HepG2 (cell line): Measurements from ENCODE around the gene DPH1. TPM values are rescaled to one million over a fixed set of nuclear protein-coding genes. Genes with fewer than 3 reads are reported as not detected.

Experiments
- ATAC-seq: fragments of 200-7000 bp; cut with Tn5 transposase; 3 replicates; pipeline ENCODE4 v1.9.1; 2020; ENCODE audit warnings: mild to moderate bottlenecking, moderate library complexity
- BruUV-seq: library from RNA; stranded (reverse); fragments of 400-500 nt; replicated peaks from 2 replicates; lab custom pipeline; 2021; lab: Mats Ljungman, UMichigan
- CTCF ChIA-PET: fragments of 300-600 bp; formaldehyde crosslinking; extraction: SDS; loops from one replicate; lab custom pipeline; 2021; ENCODE audit warnings: low total read pairs, inconsistent platforms, low intra/inter-chr PET ratio; lab: Yijun Ruan, JAX
- POLR2A ChIA-PET: fragments of 350-600 bp; sonication (Branson Sonifier 250); formaldehyde crosslinking; loops from one replicate; lab custom pipeline; 2020; ENCODE audit warnings: antibody characterized with exemption, inconsistent platforms; lab: Yijun Ruan, JAX
- DNase-seq: peaks from one replicate; pipeline ENCODE4 v3.0.0-alpha.2; 2015; ENCODE audit warnings: low spot score
- FAIRE-seq: peaks from 3 replicates; lab custom pipeline; 2011; peaks lifted over from hg19 to GRCh38; lab: Jason Lieb, UNC
- H2AFZ ChIP-seq: one replicate; pipeline ENCODE4 v1.6.1; 2011; ENCODE audit warnings: low read length, inconsistent platforms
- H3K27ac ChIP-seq: fragments of 300-600 bp; 3 replicates; pipeline ENCODE4 v1.8.0; 2011; ENCODE audit warnings: mixed run types, mild to moderate bottlenecking, mixed read lengths, low read length, inconsistent platforms; ENCODE audit not compliant: insufficient read depth; ENCODE audit errors: extremely low read length
- H3K27me3 ChIP-seq, 2 experiments: fragments of 200-600 bp in 1 of 2; 2 replicates in 1 of 2; 3 replicates in 1 of 2; pipeline versions ENCODE4 v1.6.0 to v1.8.0; 2011; ENCODE audit warnings: low read length in 2 of 2, mild to moderate bottlenecking in 2 of 2, moderate library complexity in 2 of 2, inconsistent platforms in 1 of 2; ENCODE audit not compliant: insufficient read depth in 2 of 2, control insufficient read depth in 1 of 2
- H3K36me3 ChIP-seq, 2 experiments: fragments of 200-600 bp in 1 of 2; replicated peaks in 1 of 2; 2 replicates in 1 of 2; 3 replicates in 1 of 2; pipeline versions ENCODE4 v1.5.1 to v1.8.0; 2011; ENCODE audit warnings: low read length in 2 of 2, inconsistent platforms in 1 of 2; ENCODE audit not compliant: insufficient read depth in 2 of 2, control insufficient read depth in 1 of 2
- H3K4me1 ChIP-seq: 2 replicates; pipeline ENCODE4 v1.5.1; 2012; ENCODE audit warnings: low read length, inconsistent platforms; ENCODE audit not compliant: insufficient read depth
- H3K4me2 ChIP-seq: 2 replicates; pipeline ENCODE4 v1.6.0; 2011; ENCODE audit warnings: low read depth, low read length, inconsistent platforms
- H3K4me3 ChIP-seq, 3 experiments: fragments of 200-600 bp in 1 of 3; sonication (generic), shearing (Covaris generic) in 1 of 3; replicated peaks in 1 of 3; 2 replicates each; pipeline ENCODE4 v1.5.1; 2011 to 2016; ENCODE audit warnings: low read length in 3 of 3, inconsistent platforms in 2 of 3, low read depth in 2 of 3, mild to moderate bottlenecking in 2 of 3, control low read depth in 1 of 3, mixed read lengths in 1 of 3; ENCODE audit not compliant: insufficient read depth in 1 of 3
- H3K79me2 ChIP-seq: one replicate; pipeline ENCODE4 v1.6.1; 2011; ENCODE audit warnings: low read length, inconsistent platforms; ENCODE audit not compliant: insufficient read depth
- H3K9ac ChIP-seq: 2 replicates; pipeline ENCODE4 v1.6.0; 2011; ENCODE audit warnings: mild to moderate bottlenecking, low read depth, low read length, inconsistent platforms; ENCODE audit not compliant: insufficient read depth
- H3K9me3 ChIP-seq: 2 replicates; pipeline ENCODE4 v1.5.1; 2012; ENCODE audit warnings: mild to moderate bottlenecking, low read length
- H4K20me1 ChIP-seq: 2 replicates; pipeline ENCODE4 v1.6.0; 2011; ENCODE audit warnings: inconsistent platforms, mild to moderate bottlenecking, low read length, moderate library complexity; ENCODE audit not compliant: insufficient read depth
- FOXC1 ChIP-seq: sonication (generic); formaldehyde crosslinking; IDR thresholded peaks from 2 replicates; pipeline ENCODE4 v1.8.0; 2022; ENCODE audit warnings: mild to moderate bottlenecking, missing genetic modification reagents, borderline replicate concordance
- MIER2 ChIP-seq: IDR thresholded peaks from 2 replicates; pipeline ENCODE4 v1.6.1; 2016; ENCODE audit warnings: missing biosample characterization, missing genetic modification reagents
- MZF1 ChIP-seq: sonication (generic); formaldehyde crosslinking; IDR thresholded peaks from 2 replicates; pipeline ENCODE4 v1.8.1; 2023; ENCODE audit warnings: mild to moderate bottlenecking, missing genetic modification reagents, borderline replicate concordance
- PAF1 ChIP-seq: IDR thresholded peaks from 2 replicates; pipeline ENCODE4 v1.6.1; 2016; ENCODE audit warnings: missing genetic modification reagents, missing compliant biosample characterization
- RAD21 ChIP-seq: fragments of 450-650 bp; formaldehyde crosslinking; IDR thresholded peaks from 2 replicates; pipeline ENCODE4 v1.5.0; 2020; ENCODE audit warnings: mild to moderate bottlenecking
- SRY ChIP-seq: sonication (generic); formaldehyde crosslinking; IDR thresholded peaks from 2 replicates; pipeline ENCODE4 v1.8.0; 2022; ENCODE audit warnings: mild to moderate bottlenecking, missing genetic modification reagents
- TEF ChIP-seq: sonication (generic); formaldehyde crosslinking; IDR thresholded peaks from 2 replicates; pipeline ENCODE4 v1.5.0; 2020; ENCODE audit warnings: missing genetic modification reagents
- ZNF121 ChIP-seq: sonication (generic); formaldehyde crosslinking; IDR thresholded peaks from 2 replicates; pipeline ENCODE4 v1.5.0; 2020; ENCODE audit warnings: mild to moderate bottlenecking, missing genetic modification reagents
- ZNF614 ChIP-seq: IDR thresholded peaks from 2 replicates; pipeline ENCODE4 v1.6.1; 2018; ENCODE audit warnings: missing biosample characterization, missing genetic modification reagents, inconsistent platforms, borderline replicate concordance
- ZNF83 ChIP-seq: sonication (generic); formaldehyde crosslinking; IDR thresholded peaks from 2 replicates; pipeline ENCODE4 v1.4.0; 2020; ENCODE audit warnings: missing genetic modification reagents, mild to moderate bottlenecking, borderline replicate concordance
- WGBS: methylation state at CpG from one replicate; pipeline ENCODE4 v1.1.6; 2017; ENCODE audit warnings: low lambda C conversion rate; 5-methylcytosine and 5-hydroxymethylcytosine counted together
- in situ Hi-C: cut with HindIII; loops from 2 replicates; pipeline ENCODE4 v1.10.0; 2017; ENCODE audit warnings: low pct_unique_long_range_greater_than_20kb; ENCODE audit not compliant: extremely low pct_ligation_motif_present
- intact Hi-C: fragments of 100-400 bp; cut with micrococcal nuclease; formaldehyde crosslinking; loops from one replicate; pipeline ENCODE4 v1.10.0; 2022; ENCODE audit not compliant: unreplicated experiment
- polyA plus RNA-seq, 8 experiments: library from polyadenylated mRNA; depleted of rRNA in 3 of 8; stranded (reverse) in 7 of 8; unstranded in 1 of 8; fragments of >200 nt; fragmentation: Illumina TruSeq in 4 of 8; extraction: Trizol in 4 of 8; gene quantifications; 2 replicates each; pipeline versions ENCODE4 v1.2.1 to v1.2.3, GENCODE V29; 2011 to 2016; ENCODE audit warnings: low read depth in 4 of 8, missing spikeins in 1 of 8, mixed read lengths in 1 of 8; ENCODE audit not compliant: insufficient read depth in 1 of 8
- total RNA-seq, 5 experiments: library from RNA; depleted of rRNA; stranded (reverse); fragments of >200 nt; fragmentation: Illumina TruSeq; extraction: Trizol; gene quantifications; 2 replicates each; pipeline ENCODE4 v1.2.3, GENCODE V29; 2016; ENCODE audit warnings: low read depth in 1 of 5
- TF ChIP-seq, protein P1 (sequence below): sonication (generic); formaldehyde crosslinking; IDR thresholded peaks from 2 replicates; pipeline ENCODE4 v1.4.0; 2020; ENCODE audit warnings: mild to moderate bottlenecking, missing genetic modification reagents
- TF ChIP-seq, protein P2 (sequence below): IDR thresholded peaks from 2 replicates; pipeline ENCODE4 v1.6.1; 2016; ENCODE audit warnings: control low read depth

DPH1 gene
- total and polyA plus RNA-seq, 2 of the 13 experiments (the other 11 are each of a cell fraction or from before 2014, with no cell fraction given), result 25.3 to 42.8 TPM

GRCh38 chr17:1994707-1995106, 35.2 kb upstream of the DPH1 start:
- Histone ChIP-seq H3K4me2 (peak overlapping the region; percentile 83), H3K9ac (no peak overlapping the region), H3K4me3 (0 out of 6 replicates have a peak overlapping the region, but pooled peaks of 2 of the 3 experiments have one; percentile 3 to 66), H3K9me3 (no peaks in the 10 kb centered on the region), H3K27ac (no peak overlapping the region), H3K36me3 (no peaks in the 10 kb centered on the region), H3K4me1 (peaks cover 60% of the 10 kb centered on the region), H3K79me2 (no peaks in the 10 kb centered on the region), H2AFZ (no peak overlapping the region), H3K27me3 (peaks cover 0 to 24% of the 10 kb centered on the region in 2 experiments; a peak in 2 of 5 replicates), H4K20me1 (no peaks in the 10 kb centered on the region)
- ChIA-PET POLR2A (interaction anchor here (0.6 to 2.4 kb wide), 9 partner anchors 15 to 610 kb away, joined by 3 to 10 read pairs (median 4); no protein-coding TSS in a partner anchor), CTCF (no interaction called here)
- ATAC-seq (no peak), FAIRE-seq (no peak), DNase-seq (no peak)
- 88% methylated on average over 4 of the region's 4 CpGs for WGBS
- in situ Hi-C loops (no loop called here), intact Hi-C loops (no loop called here)
- TF ChIP-seq PAF1 (CRISPR knock-in tag) (no peak), ZNF121 (CRISPR knock-in tag) (peak; percentile 74; the same call in 1 of the 2 replicates)
- TF ChIP-seq, protein P1, sequence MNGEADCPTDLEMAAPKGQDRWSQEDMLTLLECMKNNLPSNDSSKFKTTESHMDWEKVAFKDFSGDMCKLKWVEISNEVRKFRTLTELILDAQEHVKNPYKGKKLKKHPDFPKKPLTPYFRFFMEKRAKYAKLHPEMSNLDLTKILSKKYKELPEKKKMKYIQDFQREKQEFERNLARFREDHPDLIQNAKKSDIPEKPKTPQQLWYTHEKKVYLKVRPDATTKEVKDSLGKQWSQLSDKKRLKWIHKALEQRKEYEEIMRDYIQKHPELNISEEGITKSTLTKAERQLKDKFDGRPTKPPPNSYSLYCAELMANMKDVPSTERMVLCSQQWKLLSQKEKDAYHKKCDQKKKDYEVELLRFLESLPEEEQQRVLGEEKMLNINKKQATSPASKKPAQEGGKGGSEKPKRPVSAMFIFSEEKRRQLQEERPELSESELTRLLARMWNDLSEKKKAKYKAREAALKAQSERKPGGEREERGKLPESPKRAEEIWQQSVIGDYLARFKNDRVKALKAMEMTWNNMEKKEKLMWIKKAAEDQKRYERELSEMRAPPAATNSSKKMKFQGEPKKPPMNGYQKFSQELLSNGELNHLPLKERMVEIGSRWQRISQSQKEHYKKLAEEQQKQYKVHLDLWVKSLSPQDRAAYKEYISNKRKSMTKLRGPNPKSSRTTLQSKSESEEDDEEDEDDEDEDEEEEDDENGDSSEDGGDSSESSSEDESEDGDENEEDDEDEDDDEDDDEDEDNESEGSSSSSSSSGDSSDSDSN (CRISPR knock-in tag), result 0 out of 2 replicates have a peak, but pooled peaks have one; percentile 3
- no TSS peak for BruUV-seq

- peaks cover 0 to 24% of the 10 kb centered on the region in 2 experiments; a peak in 2 of 5 replicates for H3K27me3 ChIP-seq
- no peak overlapping the region for H3K27ac ChIP-seq
- H3K79me2 ChIP-seq, result no peaks in the 10 kb centered on the region
- H3K4me1 ChIP-seq, result peaks cover 66% of the 10 kb centered on the region
- ATAC-seq (peak; percentile 44), FAIRE-seq (peak; percentile 93), DNase-seq (peak; percentile 71)
- H3K9me3 ChIP-seq, result no peaks in the 10 kb centered on the region
- H3K4me3 ChIP-seq, result peak overlapping the region; percentile 38 to 66 (median 60)
- H4K20me1 ChIP-seq, result no peaks in the 10 kb centered on the region
- ChIA-PET POLR2A (interaction anchor here (0.6 to 2.4 kb wide), 14 partner anchors 15 to 611 kb away, joined by 3 to 10 read pairs (median 4); partner anchors contain the start of gene DPH1), CTCF (no interaction called here)
- no peaks in the 10 kb centered on the region for H3K36me3 ChIP-seq
- H3K9ac ChIP-seq, result peak overlapping the region; percentile 16; the same call in 1 of the 2 replicates
- H2AFZ ChIP-seq, result no peak overlapping the region
- BruUV-seq, result no TSS peak
- in situ Hi-C loops (no loop called here), intact Hi-C loops (no loop called here)
- peak overlapping the region; percentile 83 for H3K4me2 ChIP-seq
- 2% methylated on average over 15 of the region's 16 CpGs for WGBS
- TF ChIP-seq MZF1 (CRISPR knock-in tag) (no peak), RAD21 (CRISPR knock-in tag) (no peak), ZNF83 (no peak), FOXC1 (peak; percentile 87; the same call in 1 of the 2 replicates), MIER2 (no peak), ZNF614 (no peak), TEF (CRISPR knock-in tag) (no peak), SRY (CRISPR knock-in tag) (no peak)
- TF ChIP-seq, protein P2, sequence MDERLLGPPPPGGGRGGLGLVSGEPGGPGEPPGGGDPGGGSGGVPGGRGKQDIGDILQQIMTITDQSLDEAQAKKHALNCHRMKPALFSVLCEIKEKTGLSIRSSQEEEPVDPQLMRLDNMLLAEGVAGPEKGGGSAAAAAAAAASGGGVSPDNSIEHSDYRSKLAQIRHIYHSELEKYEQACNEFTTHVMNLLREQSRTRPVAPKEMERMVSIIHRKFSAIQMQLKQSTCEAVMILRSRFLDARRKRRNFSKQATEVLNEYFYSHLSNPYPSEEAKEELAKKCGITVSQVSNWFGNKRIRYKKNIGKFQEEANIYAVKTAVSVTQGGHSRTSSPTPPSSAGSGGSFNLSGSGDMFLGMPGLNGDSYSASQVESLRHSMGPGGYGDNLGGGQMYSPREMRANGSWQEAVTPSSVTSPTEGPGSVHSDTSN, result 0 out of 2 replicates have a peak, but pooled peaks have one; percentile 30
Observed at GRCh38 chr17:1995321-1995892, 34.5 kb upstream of the DPH1 start.
